ENCODE results near the gene PSAP. TPM values are rescaled to one million over a fixed set of nuclear protein-coding genes. Genes with fewer than 3 reads are reported as not detected.

PSAP gene
- total RNA-seq, 2 experiments from 2014 or later: 191 to 206 TPM

- H3K27ac Mint-ChIP-seq: no peak overlapping the region
- H3K9me3 Mint-ChIP-seq: no peaks in the 10 kb centered on the region
- no peak overlapping the region for H3K4me3 ChIP-seq (ENCODE audit: low read length)
- no peaks in the 10 kb centered on the region for H3K4me1 Mint-ChIP-seq (ENCODE audit: low read depth)
- ChIA-PET POLR2A (interaction anchor here (1.7 kb wide), 1 partner anchor 11 kb away, joined by 5 read pairs; the partner anchor contains the start of gene VSIR), CTCF (no interaction called here)
- DNase-seq: no peak
- no peak for ATAC-seq (ENCODE audit: poor library complexity)
- no peaks in the 10 kb centered on the region for H3K27me3 Mint-ChIP-seq
- H3K27ac ChIP-seq (ENCODE audit: low read depth in 1 of 2, low read length in 2 of 2): no peak overlapping the region
- intact Hi-C loops (cut with DNase I, micrococcal nuclease): no loop called here
- H3K36me3 ChIP-seq (ENCODE audit: insufficient read depth, low read length): no peaks in the 10 kb centered on the region
- no peak for TF ChIP-seq CTCF (IDR thresholded peaks at IDR 0.05)
- no peak overlapping the region for H3K4me3 Mint-ChIP-seq
- peaks cover 4% of the 10 kb centered on the region for H3K4me1 ChIP-seq (ENCODE audit: insufficient read depth, low read length)
- no peaks in the 10 kb centered on the region for H3K9me3 ChIP-seq (ENCODE audit: control insufficient read depth in 1 of 2, insufficient read depth in 1 of 2, low read length in 2 of 2)
- no peaks in the 10 kb centered on the region for H3K27me3 ChIP-seq (ENCODE audit: control insufficient read depth in 1 of 2, insufficient read depth in 2 of 2, low read length in 2 of 2)
- H3K36me3 Mint-ChIP-seq (ENCODE audit: low read depth): no peaks in the 10 kb centered on the region
Measured at GRCh38 chr10:71783917-71784678, 67.0 kb downstream of the PSAP start.

DNA sequence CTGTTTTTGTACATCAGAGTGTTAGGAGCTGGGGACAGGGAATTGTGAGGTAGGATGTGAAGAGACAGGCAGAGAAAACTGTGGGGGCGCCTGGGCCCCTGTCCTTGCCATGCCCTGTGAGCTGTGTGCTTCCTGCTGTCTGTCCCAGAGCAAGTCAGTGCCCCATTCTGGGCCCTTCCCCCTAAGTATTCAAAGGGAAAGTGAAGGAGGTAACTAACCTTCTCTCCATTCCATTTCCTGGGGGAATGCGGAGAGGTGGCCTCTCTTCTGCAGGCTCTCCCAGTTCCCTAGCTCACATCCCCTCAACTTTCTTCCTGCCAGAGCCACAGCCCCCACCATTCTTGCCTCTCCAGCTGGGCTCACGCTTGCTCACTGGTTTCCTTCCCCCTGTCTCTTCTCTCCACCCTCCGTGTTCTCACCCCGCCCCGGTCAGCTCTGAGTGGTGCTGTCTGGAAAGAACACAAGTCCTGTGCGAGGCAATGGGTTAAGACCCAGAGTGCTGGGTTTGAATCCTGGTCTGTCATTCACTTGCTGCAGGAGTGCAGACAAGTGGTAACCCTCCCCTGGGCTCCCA, 68.0 kb downstream of the PSAP start:
- Mint-ChIP-seq H3K27me3 (no peaks in the 10 kb centered on the region), H3K27ac (no peak overlapping the region), H3K4me3 (no peak overlapping the region), H3K36me3 (ENCODE audit: low read depth) (no peaks in the 10 kb centered on the region), H3K9me3 (no peaks in the 10 kb centered on the region), H3K4me1 (ENCODE audit: low read depth) (no peaks in the 10 kb centered on the region)
- POLR2A ChIA-PET: interaction anchor here (1.7 kb wide), 1 partner anchor 10 kb away, joined by 5 read pairs; the partner anchor contains the start of gene VSIR
- TF ChIP-seq CTCF (IDR thresholded peaks at IDR 0.05): no peak
- Histone ChIP-seq H3K36me3 (ENCODE audit: insufficient read depth, low read length) (no peaks in the 10 kb centered on the region), H3K4me1 (ENCODE audit: insufficient read depth, low read length) (peaks cover 6% of the 10 kb centered on the region), H3K9me3 (ENCODE audit: control insufficient read depth in 1 of 2, insufficient read depth in 1 of 2, low read length in 2 of 2) (no peaks in the 10 kb centered on the region), H3K27me3 (ENCODE audit: control insufficient read depth in 1 of 2, insufficient read depth in 2 of 2, low read length in 2 of 2) (no peaks in the 10 kb centered on the region), H3K4me3 (ENCODE audit: low read length) (no peak overlapping the region), H3K27ac (ENCODE audit: low read depth in 1 of 2, low read length in 2 of 2) (no peak overlapping the region)
- intact Hi-C loops (cut with DNase I, micrococcal nuclease): no loop called here
- DNase-seq: no peak
- CTCF ChIA-PET: no interaction called here
- no peak for ATAC-seq (ENCODE audit: poor library complexity)

GRCh38 chr10:71782221-71782916, 68.7 kb downstream of the PSAP start:
- Mint-ChIP-seq H3K27me3 (no peaks in the 10 kb centered on the region), H3K4me3 (no peak overlapping the region), H3K27ac (no peak overlapping the region), H3K9me3 (no peaks in the 10 kb centered on the region), H3K4me1 (ENCODE audit: low read depth) (peaks cover 4% of the 10 kb centered on the region), H3K36me3 (ENCODE audit: low read depth) (no peaks in the 10 kb centered on the region)
- no peak overlapping the region for H3K27ac ChIP-seq (ENCODE audit: low read depth in 1 of 2, low read length in 2 of 2)
- ChIA-PET POLR2A (interaction anchor here (1.7 kb wide), 1 partner anchor 9 kb away, joined by 5 read pairs; the partner anchor contains the start of gene VSIR), CTCF (no interaction called here)
- ATAC-seq (ENCODE audit: poor library complexity) (no peak), DNase-seq (no peak)
- peaks cover 10% of the 10 kb centered on the region for H3K4me1 ChIP-seq (ENCODE audit: insufficient read depth, low read length)
- intact Hi-C loops (cut with DNase I, micrococcal nuclease): no loop called here
- H3K27me3 ChIP-seq (ENCODE audit: control insufficient read depth in 1 of 2, insufficient read depth in 2 of 2, low read length in 2 of 2): no peaks in the 10 kb centered on the region
- TF ChIP-seq CTCF (IDR thresholded peaks at IDR 0.05): no peak
- no peaks in the 10 kb centered on the region for H3K9me3 ChIP-seq (ENCODE audit: control insufficient read depth in 1 of 2, insufficient read depth in 1 of 2, low read length in 2 of 2)
- H3K4me3 ChIP-seq (ENCODE audit: low read length): no peak overlapping the region
- no peaks in the 10 kb centered on the region for H3K36me3 ChIP-seq (ENCODE audit: insufficient read depth, low read length)

Data from CD4-positive, alpha-beta T cell (primary cell).